Panc1 (cell line): ENCODE measurements around the gene GPR157. TPM values are rescaled to one million over a fixed set of nuclear protein-coding genes. Genes with fewer than 3 reads are reported as not detected.
"Not testable (repeated sequence)": the region's sequence is repeated elsewhere in the genome, so short reads cannot be mapped to it uniquely, and the experiment has no call there.

Experiments
- ATAC-seq: fragments of 200-7000 bp; cut with Tn5 transposase; 2 replicates; pipeline ENCODE4 v1.9.1; 2020; ENCODE audit warnings: mild to moderate bottlenecking, moderate library complexity
- BruUV-seq: library from RNA; stranded (reverse); fragments of 400-500 nt; replicated peaks from 2 replicates; lab custom pipeline; 2021; lab: Mats Ljungman, UMichigan
- CTCF ChIA-PET: fragments of 300-600 bp; sonication (Branson Sonifier 250); formaldehyde crosslinking; loops from one replicate; lab custom pipeline; 2022; ENCODE audit warnings: antibody characterized with exemption; lab: Charles Lee
- POLR2A ChIA-PET: fragments of 300-600 bp; sonication (Branson Sonifier 250); formaldehyde crosslinking; loops from one replicate; lab custom pipeline; 2022; ENCODE audit warnings: antibody characterized with exemption; lab: Charles Lee
- DNase-seq: peaks from one replicate; pipeline ENCODE4 v3.0.0-alpha.2; 2010; ENCODE audit warnings: low read depth, low spot score
- H3K27ac ChIP-seq: 2 replicates; pipeline ENCODE4 v1.5.1; 2011; ENCODE audit warnings: mild to moderate bottlenecking, low read length, inconsistent platforms
- H3K27me3 ChIP-seq: fragments of 200-500 bp; sonication (Bioruptor generic); 2 replicates; pipeline ENCODE4 v1.6.0; 2014; ENCODE audit warnings: low read length, inconsistent platforms; ENCODE audit not compliant: control insufficient read depth, insufficient read depth
- H3K36me3 ChIP-seq: fragments of 200-500 bp; sonication (Bioruptor generic); 2 replicates; pipeline ENCODE4 v1.5.1; 2014; ENCODE audit warnings: inconsistent platforms, mild to moderate bottlenecking, low read length, moderate library complexity; ENCODE audit not compliant: control insufficient read depth, insufficient read depth
- H3K4me1 ChIP-seq: 2 replicates; pipeline ENCODE4 v1.5.1; 2011; ENCODE audit warnings: inconsistent platforms, mild to moderate bottlenecking, low read length, moderate library complexity; ENCODE audit not compliant: control insufficient read depth, insufficient read depth
- H3K4me3 ChIP-seq, 2 experiments: 2 replicates each; pipeline ENCODE4 v1.5.1; 2011 to 2012; ENCODE audit warnings: low read depth in 2 of 2, low read length in 2 of 2, mild to moderate bottlenecking in 2 of 2, inconsistent platforms in 1 of 2, moderate library complexity in 1 of 2
- H3K9me3 ChIP-seq: fragments of 200-500 bp; sonication (Bioruptor generic); 2 replicates; pipeline ENCODE4 v1.5.1; 2014; ENCODE audit warnings: low read depth, mild to moderate bottlenecking, inconsistent platforms, low read length, moderate library complexity; ENCODE audit not compliant: control insufficient read depth, insufficient read depth
- POLR2AphosphoS5 ChIP-seq: IDR thresholded peaks from 2 replicates; pipeline ENCODE4 v1.6.1; 2012; ENCODE audit warnings: mild to moderate bottlenecking, low read depth, low read length, moderate library complexity
- SIN3A ChIP-seq: IDR thresholded peaks from 2 replicates; pipeline ENCODE4 v1.6.1; 2012; ENCODE audit warnings: low read depth, mild to moderate bottlenecking, low read length, moderate library complexity, borderline replicate concordance; ENCODE audit not compliant: insufficient read depth
- TCF7L2 ChIP-seq: IDR thresholded peaks from 2 replicates; pipeline ENCODE4 v1.6.1; 2011; ENCODE audit warnings: mild to moderate bottlenecking, low read depth, low read length, inconsistent platforms
- in situ Hi-C: cut with HindIII; loops from 2 replicates; pipeline ENCODE4 v1.10.0; 2016; ENCODE audit warnings: low sequenced_read_pairs, low pct_unique_long_range_greater_than_20kb
- intact Hi-C: fragments of 100-400 bp; cut with micrococcal nuclease; formaldehyde crosslinking; loops from one replicate; pipeline ENCODE4 v1.10.0; 2022; ENCODE audit not compliant: unreplicated experiment
- total RNA-seq: library from RNA; stranded (reverse); gene quantifications from one replicate; pipeline ENCODE4 v1.2.1, GENCODE V29; 2021; ENCODE audit not compliant: unreplicated experiment
- TF ChIP-seq, protein P1 (sequence below): fragments of 450-650 bp; IDR thresholded peaks from 2 replicates; pipeline ENCODE4 v1.5.1; 2017; ENCODE audit warnings: mild to moderate bottlenecking
- TF ChIP-seq, protein P2 (sequence below), 2 experiments: IDR thresholded peaks; 2 replicates each; pipeline ENCODE4 v1.6.1; 2011 to 2012; ENCODE audit warnings: low read depth in 2 of 2, control low read depth in 1 of 2, low read length in 1 of 2, mild to moderate bottlenecking in 1 of 2, moderate library complexity in 1 of 2; ENCODE audit not compliant: insufficient read depth in 1 of 2

GPR157 gene
- total RNA-seq, 1 experiment from 2014 or later: 19.8 TPM

DNA sequence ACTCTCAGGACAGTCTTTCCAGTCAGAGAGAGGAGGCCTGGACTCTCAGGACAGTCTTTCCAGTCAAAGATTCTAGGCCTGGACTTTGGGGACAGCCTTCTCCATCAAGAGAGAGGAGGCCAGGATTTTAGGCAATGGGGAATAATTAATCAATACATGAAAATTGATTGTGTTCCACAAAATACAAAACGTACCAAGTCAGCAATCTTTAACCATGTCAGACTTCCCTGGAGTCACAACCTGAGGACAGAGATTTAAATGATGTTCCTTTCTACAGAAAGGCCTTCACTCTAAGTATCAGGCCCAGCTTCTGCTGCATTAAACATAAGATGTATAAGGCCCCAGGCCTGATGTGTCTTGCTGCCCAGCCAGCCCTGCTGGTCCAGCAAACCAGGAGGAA lies 27.0 kb upstream of the GPR157 start:
- ATAC-seq (no peak), DNase-seq (no peak)
- Histone ChIP-seq H3K27me3 (no peaks in the 10 kb centered on the region), H3K27ac (no peak overlapping the region), H3K4me1 (peaks cover under 1% of the 10 kb centered on the region; the same call in 1 of the 2 replicates), H3K9me3 (no peaks in the 10 kb centered on the region), H3K4me3 (no peak overlapping the region), H3K36me3 (no peaks in the 10 kb centered on the region)
- ChIA-PET POLR2A (no interaction called here), CTCF (interaction anchor here (0.5 kb wide), 1 partner anchor 46 kb away, joined by 8 read pairs; no protein-coding TSS in a partner anchor)
- intact Hi-C loops: no loop called here
- BruUV-seq: no TSS peak
- in situ Hi-C loops: no loop called here
- TF ChIP-seq, protein P1, sequence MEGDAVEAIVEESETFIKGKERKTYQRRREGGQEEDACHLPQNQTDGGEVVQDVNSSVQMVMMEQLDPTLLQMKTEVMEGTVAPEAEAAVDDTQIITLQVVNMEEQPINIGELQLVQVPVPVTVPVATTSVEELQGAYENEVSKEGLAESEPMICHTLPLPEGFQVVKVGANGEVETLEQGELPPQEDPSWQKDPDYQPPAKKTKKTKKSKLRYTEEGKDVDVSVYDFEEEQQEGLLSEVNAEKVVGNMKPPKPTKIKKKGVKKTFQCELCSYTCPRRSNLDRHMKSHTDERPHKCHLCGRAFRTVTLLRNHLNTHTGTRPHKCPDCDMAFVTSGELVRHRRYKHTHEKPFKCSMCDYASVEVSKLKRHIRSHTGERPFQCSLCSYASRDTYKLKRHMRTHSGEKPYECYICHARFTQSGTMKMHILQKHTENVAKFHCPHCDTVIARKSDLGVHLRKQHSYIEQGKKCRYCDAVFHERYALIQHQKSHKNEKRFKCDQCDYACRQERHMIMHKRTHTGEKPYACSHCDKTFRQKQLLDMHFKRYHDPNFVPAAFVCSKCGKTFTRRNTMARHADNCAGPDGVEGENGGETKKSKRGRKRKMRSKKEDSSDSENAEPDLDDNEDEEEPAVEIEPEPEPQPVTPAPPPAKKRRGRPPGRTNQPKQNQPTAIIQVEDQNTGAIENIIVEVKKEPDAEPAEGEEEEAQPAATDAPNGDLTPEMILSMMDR: no peak
- no peak for TF ChIP-seq POLR2AphosphoS5
- TF ChIP-seq, protein P2, sequence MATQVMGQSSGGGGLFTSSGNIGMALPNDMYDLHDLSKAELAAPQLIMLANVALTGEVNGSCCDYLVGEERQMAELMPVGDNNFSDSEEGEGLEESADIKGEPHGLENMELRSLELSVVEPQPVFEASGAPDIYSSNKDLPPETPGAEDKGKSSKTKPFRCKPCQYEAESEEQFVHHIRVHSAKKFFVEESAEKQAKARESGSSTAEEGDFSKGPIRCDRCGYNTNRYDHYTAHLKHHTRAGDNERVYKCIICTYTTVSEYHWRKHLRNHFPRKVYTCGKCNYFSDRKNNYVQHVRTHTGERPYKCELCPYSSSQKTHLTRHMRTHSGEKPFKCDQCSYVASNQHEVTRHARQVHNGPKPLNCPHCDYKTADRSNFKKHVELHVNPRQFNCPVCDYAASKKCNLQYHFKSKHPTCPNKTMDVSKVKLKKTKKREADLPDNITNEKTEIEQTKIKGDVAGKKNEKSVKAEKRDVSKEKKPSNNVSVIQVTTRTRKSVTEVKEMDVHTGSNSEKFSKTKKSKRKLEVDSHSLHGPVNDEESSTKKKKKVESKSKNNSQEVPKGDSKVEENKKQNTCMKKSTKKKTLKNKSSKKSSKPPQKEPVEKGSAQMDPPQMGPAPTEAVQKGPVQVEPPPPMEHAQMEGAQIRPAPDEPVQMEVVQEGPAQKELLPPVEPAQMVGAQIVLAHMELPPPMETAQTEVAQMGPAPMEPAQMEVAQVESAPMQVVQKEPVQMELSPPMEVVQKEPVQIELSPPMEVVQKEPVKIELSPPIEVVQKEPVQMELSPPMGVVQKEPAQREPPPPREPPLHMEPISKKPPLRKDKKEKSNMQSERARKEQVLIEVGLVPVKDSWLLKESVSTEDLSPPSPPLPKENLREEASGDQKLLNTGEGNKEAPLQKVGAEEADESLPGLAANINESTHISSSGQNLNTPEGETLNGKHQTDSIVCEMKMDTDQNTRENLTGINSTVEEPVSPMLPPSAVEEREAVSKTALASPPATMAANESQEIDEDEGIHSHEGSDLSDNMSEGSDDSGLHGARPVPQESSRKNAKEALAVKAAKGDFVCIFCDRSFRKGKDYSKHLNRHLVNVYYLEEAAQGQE (IDR thresholded peaks at IDR 0.05; ENCODE audit: insufficient read depth in 1 of 2, low read depth in 2 of 2, low read length in 1 of 2): no peak
- no peak for TF ChIP-seq TCF7L2
- no peak for TF ChIP-seq SIN3A

DNA sequence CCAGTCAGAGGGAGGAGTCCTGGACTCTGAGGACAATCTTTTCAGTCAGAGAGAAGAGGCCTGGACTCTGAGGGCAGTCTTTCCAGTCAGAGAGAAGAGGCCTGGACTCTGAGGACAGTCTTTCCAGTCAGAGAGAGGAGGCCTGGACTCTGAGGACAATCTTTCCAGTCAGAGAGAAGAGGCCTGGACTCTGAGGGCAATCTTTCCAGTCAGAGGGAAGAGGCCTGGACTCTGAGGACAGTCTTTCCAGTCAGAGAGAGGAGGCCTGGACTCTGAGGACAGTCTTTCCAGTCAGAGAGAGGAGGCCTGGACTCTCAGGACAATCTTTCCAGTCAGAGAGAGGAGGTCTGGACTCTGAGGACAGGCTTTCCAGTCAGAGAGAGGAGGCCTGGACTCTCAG lies 26.5 kb upstream of the GPR157 start:
- H3K4me1 ChIP-seq, H3K4me3 ChIP-seq, H3K36me3 ChIP-seq, in situ Hi-C loops, H3K27ac ChIP-seq, intact Hi-C loops, H3K27me3 ChIP-seq, ATAC-seq, POLR2A ChIA-PET, H3K9me3 ChIP-seq, DNase-seq, BruUV-seq: not testable (repeated sequence)
- CTCF ChIA-PET: interaction anchor here (0.5 kb wide), 1 partner anchor 46 kb away, joined by 8 read pairs; no protein-coding TSS in a partner anchor

DNA sequence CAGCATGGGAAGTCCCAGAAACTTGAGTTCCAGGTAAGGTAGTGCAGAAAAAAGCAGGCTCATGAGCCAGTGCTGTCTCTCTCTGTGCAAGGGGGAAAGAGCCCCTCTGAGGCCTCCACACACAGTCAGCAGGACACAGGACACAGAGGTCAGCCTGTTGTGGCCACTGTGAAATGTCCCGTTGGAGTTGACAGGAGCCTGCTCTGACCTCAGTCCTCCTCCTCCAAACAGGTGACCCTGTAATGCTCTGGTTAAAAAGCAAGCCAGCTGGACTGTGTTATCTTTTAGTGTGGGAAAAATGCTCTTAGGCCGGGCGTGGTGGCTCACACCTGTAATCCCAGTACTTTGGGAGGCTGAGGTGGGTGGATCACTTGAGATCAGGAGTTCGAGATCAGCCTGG lies 24.2 kb upstream of the GPR157 start:
- CTCF ChIA-PET: interaction anchor here (0.6 kb wide), 1 partner anchor 334 kb away, joined by 4 read pairs; no protein-coding TSS in a partner anchor
- H3K36me3 ChIP-seq: no peaks in the 10 kb centered on the region
- H3K27me3 ChIP-seq: no peaks in the 10 kb centered on the region
- no TSS peak for BruUV-seq
- in situ Hi-C loops: no loop called here
- TF ChIP-seq, protein P2 (IDR thresholded peaks at IDR 0.05; ENCODE audit: insufficient read depth in 1 of 2, low read depth in 2 of 2, low read length in 1 of 2): no peak
- TF ChIP-seq TCF7L2 (no peak), POLR2AphosphoS5 (no peak), SIN3A (no peak)
- TF ChIP-seq, protein P1: no peak
- no peaks in the 10 kb centered on the region; the same call in 1 of the 2 replicates for H3K4me1 ChIP-seq
- no peak for ATAC-seq
- no peak overlapping the region for H3K4me3 ChIP-seq
- POLR2A ChIA-PET: no interaction called here
- H3K9me3 ChIP-seq: no peaks in the 10 kb centered on the region
- no peak overlapping the region for H3K27ac ChIP-seq
- no peak for DNase-seq
- intact Hi-C loops: no loop called here
